Endothelial cell of umbilical vein (primary cell): ENCODE data around the gene ARFRP1. TPM values are rescaled to one million over a fixed set of nuclear protein-coding genes. Genes with fewer than 3 reads are reported as not detected.

Source experiments
- BruUV-seq: library from RNA; stranded (reverse); fragments of 400-500 nt; replicated peaks from 2 replicates; lab custom pipeline; 2021; lab: Mats Ljungman, UMichigan
- CTCF ChIA-PET: fragments of 300-600, 350-600 bp; sonication (Branson Sonifier 250); formaldehyde crosslinking; loops from one replicate; lab custom pipeline; 2021; ENCODE audit warnings: antibody characterized with exemption, inconsistent platforms; lab: Charles Lee
- POLR2A ChIA-PET: fragments of 300-600, 350-600 bp; sonication (Branson Sonifier 250); formaldehyde crosslinking; loops from one replicate; lab custom pipeline; 2021; ENCODE audit warnings: antibody characterized with exemption, inconsistent platforms; lab: Charles Lee
- DNase-seq: peaks from one replicate; pipeline ENCODE4 v3.0.0-alpha.2; 2011; ENCODE audit warnings: low read depth, low spot score
- FAIRE-seq: peaks from 2 replicates; lab custom pipeline; 2011; peaks lifted over from hg19 to GRCh38; lab: Jason Lieb, UNC
- H2AFZ ChIP-seq: 2 replicates; pipeline ENCODE4 v1.6.0; 2012; ENCODE audit warnings: low read depth, low read length, control low read depth, inconsistent platforms
- H3K27ac ChIP-seq: 2 replicates; pipeline ENCODE4 v1.5.1; 2011; ENCODE audit warnings: low read depth, mild to moderate bottlenecking, control low read depth, low read length, moderate library complexity; ENCODE audit not compliant: insufficient read depth
- H3K27me3 ChIP-seq, 2 experiments: 2 replicates each; pipeline versions ENCODE4 v1.6.0 to v1.6.1; 2011; ENCODE audit warnings: low read length in 2 of 2, mixed read lengths in 1 of 2; ENCODE audit not compliant: control insufficient read depth in 2 of 2, insufficient read depth in 2 of 2
- H3K36me3 ChIP-seq, 2 experiments: 2 replicates in 1 of 2; 3 replicates in 1 of 2; pipeline ENCODE4 v1.5.1; 2011; ENCODE audit warnings: low read length in 2 of 2, mild to moderate bottlenecking in 1 of 2, moderate library complexity in 1 of 2; ENCODE audit not compliant: control insufficient read depth in 2 of 2, insufficient read depth in 2 of 2; ENCODE audit errors: extremely low read depth in 1 of 2
- H3K4me1 ChIP-seq: 3 replicates; pipeline ENCODE4 v1.5.1; 2011; ENCODE audit warnings: mild to moderate bottlenecking, low read length; ENCODE audit not compliant: control insufficient read depth, insufficient read depth; ENCODE audit errors: extremely low read depth
- H3K4me2 ChIP-seq: 2 replicates; pipeline ENCODE4 v1.6.1; 2011; ENCODE audit warnings: low read length, control low read depth, mixed read lengths; ENCODE audit not compliant: insufficient read depth
- H3K4me3 ChIP-seq, 3 experiments: fragments of 200-600 bp in 1 of 3; sonication (generic), shearing (Covaris generic) in 1 of 3; replicated peaks in 1 of 3; 2 replicates each; pipeline ENCODE4 v1.5.1; 2011 to 2016; ENCODE audit warnings: control low read depth in 3 of 3, low read length in 3 of 3, mild to moderate bottlenecking in 2 of 3, inconsistent platforms in 1 of 3, low read depth in 1 of 3, moderate library complexity in 1 of 3; ENCODE audit not compliant: insufficient read depth in 1 of 3
- H3K79me2 ChIP-seq: 2 replicates; pipeline ENCODE4 v1.6.0; 2012; ENCODE audit warnings: low read length, inconsistent platforms; ENCODE audit not compliant: control insufficient read depth, insufficient read depth
- H3K9ac ChIP-seq: replicated peaks from 2 replicates; pipeline ENCODE3; 2011; ENCODE audit warnings: low read length, control low read depth; ENCODE audit not compliant: insufficient read depth; ENCODE audit errors: extremely low read depth
- H3K9me1 ChIP-seq: replicated peaks from 3 replicates; pipeline ENCODE4 v1.6.0; 2011; ENCODE audit warnings: mild to moderate bottlenecking, low read length; ENCODE audit not compliant: control insufficient read depth, insufficient read depth; ENCODE audit errors: extremely low read depth
- H3K9me3 ChIP-seq: replicated peaks from 2 replicates; pipeline ENCODE4 v1.5.1; 2012; ENCODE audit warnings: low read length, inconsistent platforms; ENCODE audit not compliant: control insufficient read depth, insufficient read depth
- H4K20me1 ChIP-seq: replicated peaks from 2 replicates; pipeline ENCODE3; 2011; ENCODE audit warnings: mild to moderate bottlenecking, low read length; ENCODE audit not compliant: control insufficient read depth, insufficient read depth; ENCODE audit errors: extremely low read depth
- EZH2 ChIP-seq: IDR thresholded peaks from 2 replicates; pipeline ENCODE4 v1.6.1; 2012; ENCODE audit warnings: borderline replicate concordance, low read depth, mild to moderate bottlenecking, moderate library complexity, low read length, inconsistent platforms; ENCODE audit not compliant: severe bottlenecking
- FOS ChIP-seq: IDR thresholded peaks from 2 replicates; pipeline ENCODE4 v1.6.1; 2011; ENCODE audit warnings: mild to moderate bottlenecking, low read length, moderate library complexity, borderline replicate concordance; ENCODE audit not compliant: insufficient read depth
- GATA2 ChIP-seq: IDR thresholded peaks from 2 replicates; pipeline ENCODE4 v1.7.0; 2011; ENCODE audit warnings: low read depth, mild to moderate bottlenecking, moderate library complexity, mixed read lengths, low read length; ENCODE audit not compliant: insufficient read length, insufficient read depth
- JUN ChIP-seq: IDR thresholded peaks from 2 replicates; pipeline ENCODE4 v1.6.1; 2011; ENCODE audit warnings: borderline replicate concordance, low read depth; ENCODE audit not compliant: insufficient read length, insufficient read depth
- MAX ChIP-seq: IDR thresholded peaks from 2 replicates; pipeline ENCODE4 v1.6.1; 2011; ENCODE audit not compliant: insufficient read depth, insufficient read length
- MYC ChIP-seq: IDR thresholded peaks from one replicate; pipeline ENCODE4 v1.6.1; 2011; ENCODE audit warnings: mild to moderate bottlenecking, low read depth, low read length
- POLR2A ChIP-seq: IDR thresholded peaks from 2 replicates; pipeline ENCODE4 v1.6.1; 2012; ENCODE audit warnings: low read depth, mild to moderate bottlenecking, control low read depth, low read length
- POLR2AphosphoS5 ChIP-seq: IDR thresholded peaks from 2 replicates; pipeline ENCODE4 v1.6.1; 2012; ENCODE audit warnings: low read depth, mild to moderate bottlenecking, control low read depth, low read length, moderate library complexity; ENCODE audit not compliant: insufficient read depth
- dilution Hi-C: fragments of 300-500 bp; cut with MboI; formaldehyde crosslinking; loops from one replicate; pipeline ENCODE4 v1.15.0; 2019; ENCODE audit warnings: low sequenced_read_pairs; ENCODE audit not compliant: extremely low pct_ligation_motif_present
- intact Hi-C: fragments of 100-400 bp; cut with micrococcal nuclease; formaldehyde crosslinking; loops from one replicate; pipeline ENCODE4 v1.10.0; 2022
- polyA plus RNA-seq, 4 experiments: library from polyadenylated mRNA; depleted of rRNA in 3 of 4; stranded (reverse) in 3 of 4; unstranded in 1 of 4; fragments of >200 nt; gene quantifications; 2 replicates each; pipeline versions ENCODE4 v1.2.1 to v1.2.3, GENCODE V29; 2011 to 2012; ENCODE audit warnings: missing spikeins in 1 of 4
- total RNA-seq: library from RNA; stranded (reverse); gene quantifications from 2 replicates; pipeline ENCODE4 v1.2.3, GENCODE V29; 2021
- TF ChIP-seq, protein P1 (sequence below), 2 donors: IDR thresholded peaks; 1 replicate in 1 of 2; 2 replicates in 1 of 2; pipeline ENCODE4 v1.5.1; 2011; ENCODE audit warnings: low read length in 2 of 2, mild to moderate bottlenecking in 2 of 2, moderate library complexity in 2 of 2, control low read depth in 1 of 2, inconsistent platforms in 1 of 2, low read depth in 1 of 2; ENCODE audit not compliant: insufficient read depth in 1 of 2; ENCODE audit errors: extremely low read depth in 1 of 2

Gene ARFRP1
- total and polyA plus RNA-seq, 2 donors (not counting 3 experiments of a cell fraction or from before 2014, with no cell fraction given), result 48.7 to 51.6 TPM

- no peak for FAIRE-seq
- BruUV-seq, result no TSS peak
- intact Hi-C loops, result no loop called here
Measured at GRCh38 chr20:63734111-63734945, 26.6 kb upstream of the ARFRP1 start.

More at GRCh38 chr20:63734111-63734945, 26.6 kb upstream of the ARFRP1 start:
- dilution Hi-C loops, result no loop called here
- no peak for TF ChIP-seq MAX
- no peak for TF ChIP-seq GATA2
- no peak for TF ChIP-seq POLR2AphosphoS5
- no peak for TF ChIP-seq POLR2A
- TF ChIP-seq, protein P1, sequence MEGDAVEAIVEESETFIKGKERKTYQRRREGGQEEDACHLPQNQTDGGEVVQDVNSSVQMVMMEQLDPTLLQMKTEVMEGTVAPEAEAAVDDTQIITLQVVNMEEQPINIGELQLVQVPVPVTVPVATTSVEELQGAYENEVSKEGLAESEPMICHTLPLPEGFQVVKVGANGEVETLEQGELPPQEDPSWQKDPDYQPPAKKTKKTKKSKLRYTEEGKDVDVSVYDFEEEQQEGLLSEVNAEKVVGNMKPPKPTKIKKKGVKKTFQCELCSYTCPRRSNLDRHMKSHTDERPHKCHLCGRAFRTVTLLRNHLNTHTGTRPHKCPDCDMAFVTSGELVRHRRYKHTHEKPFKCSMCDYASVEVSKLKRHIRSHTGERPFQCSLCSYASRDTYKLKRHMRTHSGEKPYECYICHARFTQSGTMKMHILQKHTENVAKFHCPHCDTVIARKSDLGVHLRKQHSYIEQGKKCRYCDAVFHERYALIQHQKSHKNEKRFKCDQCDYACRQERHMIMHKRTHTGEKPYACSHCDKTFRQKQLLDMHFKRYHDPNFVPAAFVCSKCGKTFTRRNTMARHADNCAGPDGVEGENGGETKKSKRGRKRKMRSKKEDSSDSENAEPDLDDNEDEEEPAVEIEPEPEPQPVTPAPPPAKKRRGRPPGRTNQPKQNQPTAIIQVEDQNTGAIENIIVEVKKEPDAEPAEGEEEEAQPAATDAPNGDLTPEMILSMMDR (IDR thresholded peaks at IDR 0.05; ENCODE audit: extremely low read depth in 1 of 2, insufficient read depth in 1 of 2, low read depth in 1 of 2, low read length in 2 of 2), result no peak
- no peak for TF ChIP-seq EZH2
- no peak for TF ChIP-seq JUN
- no peak for TF ChIP-seq FOS
- TF ChIP-seq MYC, result no peak
- POLR2A ChIA-PET, result no interaction called here
- no peaks in the 10 kb centered on the region for H4K20me1 ChIP-seq
- H3K36me3 ChIP-seq, result peaks cover 0 to 25% of the 10 kb centered on the region in 2 experiments
- H3K27ac ChIP-seq, result no peak overlapping the region
- no peaks in the 10 kb centered on the region for H3K4me1 ChIP-seq
- no peaks in the 10 kb centered on the region for H3K9me1 ChIP-seq
- no peak overlapping the region for H3K9ac ChIP-seq
- H3K79me2 ChIP-seq, result peaks cover 14% of the 10 kb centered on the region
- H3K4me2 ChIP-seq, result no peak overlapping the region
- no peak for DNase-seq
- H3K4me3 ChIP-seq, result no peak overlapping the region
- no peaks in the 10 kb centered on the region for H3K9me3 ChIP-seq
- H2AFZ ChIP-seq, result no peak overlapping the region
- CTCF ChIA-PET, result interaction anchor here (0.6 to 2.1 kb wide), 2 partner anchors 20 to 26 kb away, joined by 3 to 7 read pairs; partner anchors contain the start of genes ARFRP1 and ZGPAT
- no peaks in the 10 kb centered on the region for H3K27me3 ChIP-seq
